ENCODE measurements around the gene DBT. TPM values are rescaled to one million over a fixed set of nuclear protein-coding genes. Genes with fewer than 3 reads are reported as not detected.
"Not testable (repeated sequence)": the region's sequence is repeated elsewhere in the genome, so short reads cannot be mapped to it uniquely, and the experiment has no call there.

Gene DBT
- total RNA-seq, 3 donors from 2014 or later = 9.7 to 11.5 (median 11.3) TPM

GRCh38 chr1:100265931-100266740, 16.5 kb upstream of the DBT start, which contains the start of gene RTCA:
Gene RTCA (plus strand): TSS chr1:100266216. CDS start chr1:100266376, 160 bp downstream.
- peaks cover 24% of the 10 kb centered on the region for H3K36me3 Mint-ChIP-seq (ENCODE audit: insufficient read depth)
- peaks cover 40% of the 10 kb centered on the region for H3K4me1 Mint-ChIP-seq (ENCODE audit: low read depth)
- no peaks in the 10 kb centered on the region for H3K9me3 Mint-ChIP-seq
- DNase-seq (peak; percentile 93), ATAC-seq (peak; percentile 97)
- peak within 1 kb of the TSS; percentile 100 for H3K4me3 Mint-ChIP-seq
- no peaks in the 10 kb centered on the region for H3K27me3 Mint-ChIP-seq (ENCODE audit: low read depth)

GRCh38 chr1:100265562-100265930, 15.9 kb upstream of the DBT start:
- no peaks in the 10 kb centered on the region for H3K27me3 Mint-ChIP-seq (ENCODE audit: low read depth)
- peak overlapping the region; percentile 100 for H3K4me3 Mint-ChIP-seq
- ATAC-seq (peak; percentile 30 to 36), DNase-seq (no peak)
- no peaks in the 10 kb centered on the region for H3K9me3 Mint-ChIP-seq
- H3K4me1 Mint-ChIP-seq (ENCODE audit: low read depth) = peaks cover 36% of the 10 kb centered on the region
- peaks cover 21% of the 10 kb centered on the region for H3K36me3 Mint-ChIP-seq (ENCODE audit: insufficient read depth)

GRCh38 chr1:100264081-100264480, 14.4 kb upstream of the DBT start:
- H3K9me3 Mint-ChIP-seq; H3K27me3 Mint-ChIP-seq (ENCODE audit: low read depth); DNase-seq; ATAC-seq; H3K4me3 Mint-ChIP-seq: not testable (repeated sequence)
- H3K4me1 Mint-ChIP-seq (ENCODE audit: low read depth) = peaks cover 26% of the 10 kb centered on the region
- peaks cover 15% of the 10 kb centered on the region for H3K36me3 Mint-ChIP-seq (ENCODE audit: insufficient read depth)

- peaks cover 8% of the 10 kb centered on the region for H3K4me1 Mint-ChIP-seq (ENCODE audit: low read depth)
- DNase-seq (no peak), ATAC-seq (no peak)
- peaks cover 8% of the 10 kb centered on the region for H3K36me3 Mint-ChIP-seq (ENCODE audit: insufficient read depth)
- no peak overlapping the region for H3K4me3 Mint-ChIP-seq
- H3K27me3 Mint-ChIP-seq (ENCODE audit: low read depth) = no peaks in the 10 kb centered on the region
- H3K9me3 Mint-ChIP-seq = no peaks in the 10 kb centered on the region
These were observed 12.1 kb upstream of the DBT start for GRCh38 chr1:100261686-100262085.

GRCh38 chr1:100258427-100258826, 8.8 kb upstream of the DBT start:
- not testable (repeated sequence) for ATAC-seq; H3K36me3 Mint-ChIP-seq (ENCODE audit: insufficient read depth); H3K4me3 Mint-ChIP-seq; H3K9me3 Mint-ChIP-seq; DNase-seq; H3K27me3 Mint-ChIP-seq (ENCODE audit: low read depth); H3K4me1 Mint-ChIP-seq (ENCODE audit: low read depth)

- H3K36me3 Mint-ChIP-seq (ENCODE audit: insufficient read depth); H3K4me1 Mint-ChIP-seq (ENCODE audit: low read depth); H3K4me3 Mint-ChIP-seq; DNase-seq; H3K27me3 Mint-ChIP-seq (ENCODE audit: low read depth); H3K9me3 Mint-ChIP-seq; ATAC-seq: not testable (repeated sequence)
These were observed 6.6 kb upstream of the DBT start for GRCh38 chr1:100256273-100256672.

- DNase-seq (no peak), ATAC-seq (no peak)
- Mint-ChIP-seq H3K4me3 (no peak overlapping the region), H3K27me3 (ENCODE audit: low read depth) (peaks cover 2% of the 10 kb centered on the region), H3K9me3 (no peaks in the 10 kb centered on the region), H3K36me3 (ENCODE audit: insufficient read depth) (no peaks in the 10 kb centered on the region), H3K4me1 (ENCODE audit: low read depth) (no peaks in the 10 kb centered on the region)
These were observed 3.9 kb upstream of the DBT start for GRCh38 chr1:100253552-100253951.

GRCh38 chr1:100252901-100253300, 3.3 kb upstream of the DBT start:
- Mint-ChIP-seq H3K27me3 (ENCODE audit: low read depth) (peaks cover 2% of the 10 kb centered on the region), H3K4me1 (ENCODE audit: low read depth) (no peaks in the 10 kb centered on the region), H3K4me3 (no peak overlapping the region), H3K9me3 (no peaks in the 10 kb centered on the region), H3K36me3 (ENCODE audit: insufficient read depth) (no peaks in the 10 kb centered on the region)
- ATAC-seq (no peak), DNase-seq (no peak)

GRCh38 chr1:100250807-100251206, 1.2 kb upstream of the DBT start:
- no peak overlapping the region for H3K4me3 Mint-ChIP-seq
- ATAC-seq (no peak), DNase-seq (no peak)
- peaks cover 10% of the 10 kb centered on the region for H3K4me1 Mint-ChIP-seq (ENCODE audit: low read depth)
- no peaks in the 10 kb centered on the region for H3K36me3 Mint-ChIP-seq (ENCODE audit: insufficient read depth)
- no peaks in the 10 kb centered on the region for H3K9me3 Mint-ChIP-seq
- H3K27me3 Mint-ChIP-seq (ENCODE audit: low read depth) = peaks cover 1% of the 10 kb centered on the region

- H3K4me1 Mint-ChIP-seq (ENCODE audit: low read depth) = peaks cover 13% of the 10 kb centered on the region
- no peaks in the 10 kb centered on the region for H3K9me3 Mint-ChIP-seq
- no peaks in the 10 kb centered on the region for H3K36me3 Mint-ChIP-seq (ENCODE audit: insufficient read depth)
- no peak for DNase-seq
- no peaks in the 10 kb centered on the region for H3K27me3 Mint-ChIP-seq (ENCODE audit: low read depth)
- H3K4me3 Mint-ChIP-seq = no peak overlapping the region
- no peak for ATAC-seq
These were observed 630 bp upstream of the DBT start for GRCh38 chr1:100250264-100250663.

- peaks cover 14% of the 10 kb centered on the region for H3K4me1 Mint-ChIP-seq (ENCODE audit: low read depth)
- ATAC-seq (peak in 1 of 2 donors; percentile 1), DNase-seq (no peak)
- H3K9me3 Mint-ChIP-seq = no peaks in the 10 kb centered on the region
- H3K36me3 Mint-ChIP-seq (ENCODE audit: insufficient read depth) = no peaks in the 10 kb centered on the region
- no peak overlapping the region for H3K4me3 Mint-ChIP-seq
- no peaks in the 10 kb centered on the region for H3K27me3 Mint-ChIP-seq (ENCODE audit: low read depth)
These were observed 488 bp downstream of the DBT start for GRCh38 chr1:100249155-100249536.

GRCh38 chr1:100246738-100247137, 2.9 kb downstream of the DBT start:
- ATAC-seq (no peak), DNase-seq (no peak)
- H3K4me1 Mint-ChIP-seq (ENCODE audit: low read depth) = peaks cover 21% of the 10 kb centered on the region
- no peaks in the 10 kb centered on the region for H3K27me3 Mint-ChIP-seq (ENCODE audit: low read depth)
- H3K36me3 Mint-ChIP-seq (ENCODE audit: insufficient read depth) = peaks cover 4% of the 10 kb centered on the region
- H3K9me3 Mint-ChIP-seq = no peaks in the 10 kb centered on the region
- H3K4me3 Mint-ChIP-seq = no peak overlapping the region

- H3K36me3 Mint-ChIP-seq (ENCODE audit: insufficient read depth) = peaks cover 25% of the 10 kb centered on the region
- no peaks in the 10 kb centered on the region for H3K27me3 Mint-ChIP-seq (ENCODE audit: low read depth)
These were observed 9.0 kb downstream of the DBT start for GRCh38 chr1:100240631-100241030.

GRCh38 chr1:100239961-100240360, 9.7 kb downstream of the DBT start:
- no peaks in the 10 kb centered on the region for H3K9me3 Mint-ChIP-seq
- peaks cover 12% of the 10 kb centered on the region for H3K4me1 Mint-ChIP-seq (ENCODE audit: low read depth)
- H3K4me3 Mint-ChIP-seq = no peak overlapping the region
- ATAC-seq = no peak
- H3K27me3 Mint-ChIP-seq (ENCODE audit: low read depth) = no peaks in the 10 kb centered on the region
- H3K36me3 Mint-ChIP-seq (ENCODE audit: insufficient read depth) = peaks cover 25% of the 10 kb centered on the region
- no peak for DNase-seq

More at GRCh38 chr1:100240631-100241030, 9.0 kb downstream of the DBT start:
- ATAC-seq (no peak), DNase-seq (no peak)
- Mint-ChIP-seq H3K9me3 (no peaks in the 10 kb centered on the region), H3K4me3 (no peak overlapping the region), H3K4me1 (ENCODE audit: low read depth) (peaks cover 15% of the 10 kb centered on the region)

GRCh38 chr1:100237091-100237490, 12.5 kb downstream of the DBT start:
- ATAC-seq = no peak
- H3K27me3 Mint-ChIP-seq (ENCODE audit: low read depth) = no peaks in the 10 kb centered on the region
- H3K9me3 Mint-ChIP-seq = no peaks in the 10 kb centered on the region

More at GRCh38 chr1:100237091-100237490, 12.5 kb downstream of the DBT start:
- peaks cover 36% of the 10 kb centered on the region for H3K36me3 Mint-ChIP-seq (ENCODE audit: insufficient read depth)
- peaks cover 4% of the 10 kb centered on the region for H3K4me1 Mint-ChIP-seq (ENCODE audit: low read depth)
- no peak for DNase-seq
- no peak overlapping the region for H3K4me3 Mint-ChIP-seq
